ENCODE results near the gene ABI1.

ABI1 gene

DNA sequence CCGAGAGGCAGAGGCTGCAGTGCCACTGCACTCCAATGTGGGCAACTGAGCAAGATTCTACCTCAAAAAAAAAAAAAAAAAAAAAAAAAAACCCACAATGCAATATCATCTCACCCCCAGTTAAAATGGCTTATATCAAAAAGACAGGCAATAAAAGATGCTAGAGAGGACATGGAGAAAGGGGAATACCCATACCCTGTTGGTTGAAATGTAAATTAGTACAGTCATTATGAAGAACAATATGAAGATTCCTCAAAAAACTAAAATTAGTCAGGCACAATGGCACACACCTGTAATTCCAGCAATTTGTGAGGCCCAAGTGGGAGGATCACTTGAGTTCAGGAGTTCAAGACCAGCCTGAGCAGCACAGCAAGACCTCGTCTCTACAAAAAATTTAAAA is 25.7 kb downstream of the ABI1 start:
- no peaks in the 10 kb centered on the region for H3K27me3 ChIP-seq (ENCODE audit: insufficient read depth, low read depth)
- TF ChIP-seq, protein P1, sequence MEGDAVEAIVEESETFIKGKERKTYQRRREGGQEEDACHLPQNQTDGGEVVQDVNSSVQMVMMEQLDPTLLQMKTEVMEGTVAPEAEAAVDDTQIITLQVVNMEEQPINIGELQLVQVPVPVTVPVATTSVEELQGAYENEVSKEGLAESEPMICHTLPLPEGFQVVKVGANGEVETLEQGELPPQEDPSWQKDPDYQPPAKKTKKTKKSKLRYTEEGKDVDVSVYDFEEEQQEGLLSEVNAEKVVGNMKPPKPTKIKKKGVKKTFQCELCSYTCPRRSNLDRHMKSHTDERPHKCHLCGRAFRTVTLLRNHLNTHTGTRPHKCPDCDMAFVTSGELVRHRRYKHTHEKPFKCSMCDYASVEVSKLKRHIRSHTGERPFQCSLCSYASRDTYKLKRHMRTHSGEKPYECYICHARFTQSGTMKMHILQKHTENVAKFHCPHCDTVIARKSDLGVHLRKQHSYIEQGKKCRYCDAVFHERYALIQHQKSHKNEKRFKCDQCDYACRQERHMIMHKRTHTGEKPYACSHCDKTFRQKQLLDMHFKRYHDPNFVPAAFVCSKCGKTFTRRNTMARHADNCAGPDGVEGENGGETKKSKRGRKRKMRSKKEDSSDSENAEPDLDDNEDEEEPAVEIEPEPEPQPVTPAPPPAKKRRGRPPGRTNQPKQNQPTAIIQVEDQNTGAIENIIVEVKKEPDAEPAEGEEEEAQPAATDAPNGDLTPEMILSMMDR (conservative IDR thresholded peaks at IDR 0.05; ENCODE audit: low read depth, low read length): no peak
- H3K27ac ChIP-seq: no peak overlapping the region
- H4K20me1 ChIP-seq (ENCODE audit: insufficient read depth): 0 out of 2 replicates have a peak, but pooled peaks cover 7% of the 10 kb centered on the region
- no peaks in the 10 kb centered on the region for H3K36me3 ChIP-seq (ENCODE audit: insufficient read depth)
- peaks cover 32% of the 10 kb centered on the region for H3K4me1 ChIP-seq (ENCODE audit: low read depth, poor library complexity, severe bottlenecking)
- H3K79me2 ChIP-seq (ENCODE audit: insufficient read depth, low read depth): peaks cover 98% of the 10 kb centered on the region
- no peak overlapping the region for H3K9ac ChIP-seq
- H3K4me2 ChIP-seq: no peak overlapping the region
- no peak overlapping the region for H2AFZ ChIP-seq (ENCODE audit: low read depth)
- H3K4me3 ChIP-seq (IDR thresholded peaks at IDR 0.05; ENCODE audit: insufficient read depth, low read depth, low read length): no peak overlapping the region

DNA sequence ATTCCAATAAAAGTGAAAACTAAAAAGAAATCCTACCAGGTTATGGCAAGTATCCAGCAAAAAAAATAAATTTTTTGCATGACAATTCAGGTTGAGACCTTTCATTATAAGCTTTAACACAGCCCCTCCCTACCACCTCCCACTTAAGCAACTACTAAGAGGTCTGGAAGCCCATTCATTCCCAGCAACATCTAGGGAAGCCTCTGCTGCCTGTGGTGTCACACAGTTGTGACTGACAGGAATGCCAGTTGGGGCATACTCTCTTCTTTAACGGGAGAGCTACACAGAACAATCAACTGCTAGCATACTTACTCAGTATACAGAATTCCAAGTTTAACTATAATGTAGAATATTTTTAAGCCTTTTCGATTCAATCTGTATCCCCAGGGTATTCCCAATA is 27.8 kb downstream of the ABI1 start:
- H3K4me1 ChIP-seq (ENCODE audit: low read depth, poor library complexity, severe bottlenecking): peaks cover 28% of the 10 kb centered on the region
- peaks cover 98% of the 10 kb centered on the region for H3K79me2 ChIP-seq (ENCODE audit: insufficient read depth, low read depth)
- H3K9ac ChIP-seq: no peak overlapping the region
- H2AFZ ChIP-seq (ENCODE audit: low read depth): no peak overlapping the region
- no peak overlapping the region for H3K4me3 ChIP-seq (IDR thresholded peaks at IDR 0.05; ENCODE audit: insufficient read depth, low read depth, low read length)
- no peaks in the 10 kb centered on the region for H4K20me1 ChIP-seq (ENCODE audit: insufficient read depth)
- TF ChIP-seq, protein P1 (conservative IDR thresholded peaks at IDR 0.05; ENCODE audit: low read depth, low read length): no peak
- no peak overlapping the region for H3K4me2 ChIP-seq
- no peaks in the 10 kb centered on the region for H3K27me3 ChIP-seq (ENCODE audit: insufficient read depth, low read depth)
- no peak overlapping the region for H3K27ac ChIP-seq
- no peaks in the 10 kb centered on the region for H3K36me3 ChIP-seq (ENCODE audit: insufficient read depth)

DNA sequence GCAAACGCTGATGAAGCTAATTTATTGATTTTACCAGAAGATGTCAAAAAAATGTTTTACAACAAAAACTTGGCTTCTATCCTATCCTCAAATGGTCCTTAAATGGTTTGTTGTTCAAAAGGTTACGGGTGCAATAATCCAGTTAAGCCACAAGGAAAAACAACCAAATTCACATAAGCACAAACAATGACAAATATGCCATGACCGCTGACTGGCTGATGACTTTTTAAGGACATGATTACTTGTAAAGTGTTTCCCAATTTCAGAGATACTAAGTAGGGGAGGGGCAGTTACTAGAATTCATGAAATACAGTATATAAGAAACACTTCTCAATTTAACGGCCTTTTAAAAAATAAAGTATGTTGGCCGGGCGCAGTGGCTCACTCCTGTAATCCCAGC is 28.8 kb downstream of the ABI1 start:
- Histone ChIP-seq H3K79me2 (ENCODE audit: insufficient read depth, low read depth) (peaks cover 98% of the 10 kb centered on the region), H3K36me3 (ENCODE audit: insufficient read depth) (no peaks in the 10 kb centered on the region), H4K20me1 (ENCODE audit: insufficient read depth) (no peaks in the 10 kb centered on the region), H3K4me3 (IDR thresholded peaks at IDR 0.05; ENCODE audit: insufficient read depth, low read depth, low read length) (no peak overlapping the region), H3K4me1 (ENCODE audit: low read depth, poor library complexity, severe bottlenecking) (peaks cover 28% of the 10 kb centered on the region), H3K27ac (no peak overlapping the region), H3K27me3 (ENCODE audit: insufficient read depth, low read depth) (no peaks in the 10 kb centered on the region), H2AFZ (ENCODE audit: low read depth) (no peak overlapping the region), H3K4me2 (no peak overlapping the region), H3K9ac (no peak overlapping the region)
- TF ChIP-seq, protein P1 (conservative IDR thresholded peaks at IDR 0.05; ENCODE audit: low read depth, low read length): no peak

DNA sequence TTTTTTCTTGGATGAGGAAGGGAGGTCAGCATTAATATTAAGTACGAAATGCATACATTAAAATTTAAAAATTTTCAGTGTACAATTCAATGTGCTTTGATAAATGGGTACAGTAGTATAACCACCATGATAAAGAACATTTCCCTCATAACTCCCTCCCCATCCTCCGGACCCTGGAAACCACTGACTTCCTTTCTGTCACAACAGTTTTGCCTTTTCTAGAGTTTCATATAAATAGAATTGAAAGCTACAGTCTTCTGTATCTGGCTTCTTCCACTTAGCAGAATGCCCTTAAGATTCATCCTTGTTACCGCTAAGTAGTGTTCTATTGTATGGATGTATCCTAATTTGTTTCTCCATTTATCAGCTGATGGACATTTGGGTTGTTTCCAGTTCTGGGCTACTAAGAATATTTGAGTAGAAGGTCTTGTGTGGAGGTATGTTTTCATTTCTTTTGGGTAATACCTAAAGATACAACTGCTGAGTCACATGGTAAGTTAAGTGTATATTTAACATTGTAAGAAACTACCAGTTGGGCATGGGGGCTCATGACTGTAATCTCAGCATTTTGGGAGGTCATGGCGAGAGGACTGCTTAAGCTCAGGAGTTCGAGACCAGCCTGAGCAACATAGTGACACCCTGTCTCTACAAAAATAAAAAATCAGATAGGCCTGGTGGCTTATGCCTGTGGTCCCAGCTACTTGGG is 30.8 kb downstream of the ABI1 start:
- no peak overlapping the region for H3K27ac ChIP-seq
- H3K79me2 ChIP-seq (ENCODE audit: insufficient read depth, low read depth): peaks cover 94% of the 10 kb centered on the region

More for the DNA sequence above, 30.8 kb downstream of the ABI1 start:
- H4K20me1 ChIP-seq (ENCODE audit: insufficient read depth): no peaks in the 10 kb centered on the region
- H3K4me3 ChIP-seq (IDR thresholded peaks at IDR 0.05; ENCODE audit: insufficient read depth, low read depth, low read length): no peak overlapping the region
- TF ChIP-seq, protein P1 (conservative IDR thresholded peaks at IDR 0.05; ENCODE audit: low read depth, low read length): no peak
- no peak overlapping the region for H3K9ac ChIP-seq
- H3K4me1 ChIP-seq (ENCODE audit: low read depth, poor library complexity, severe bottlenecking): peaks cover 31% of the 10 kb centered on the region
- no peaks in the 10 kb centered on the region for H3K36me3 ChIP-seq (ENCODE audit: insufficient read depth)
- H2AFZ ChIP-seq (ENCODE audit: low read depth): no peak overlapping the region
- H3K27me3 ChIP-seq (ENCODE audit: insufficient read depth, low read depth): no peaks in the 10 kb centered on the region
- no peak overlapping the region for H3K4me2 ChIP-seq

Measured in KMS-11 (cell line).